ENCODE data around the gene TMEM125. TPM values are rescaled to one million over a fixed set of nuclear protein-coding genes. Genes with fewer than 3 reads are reported as not detected.

Gene TMEM125
- total RNA-seq, 1 donor from 2014 or later: 0.73 TPM

DNA sequence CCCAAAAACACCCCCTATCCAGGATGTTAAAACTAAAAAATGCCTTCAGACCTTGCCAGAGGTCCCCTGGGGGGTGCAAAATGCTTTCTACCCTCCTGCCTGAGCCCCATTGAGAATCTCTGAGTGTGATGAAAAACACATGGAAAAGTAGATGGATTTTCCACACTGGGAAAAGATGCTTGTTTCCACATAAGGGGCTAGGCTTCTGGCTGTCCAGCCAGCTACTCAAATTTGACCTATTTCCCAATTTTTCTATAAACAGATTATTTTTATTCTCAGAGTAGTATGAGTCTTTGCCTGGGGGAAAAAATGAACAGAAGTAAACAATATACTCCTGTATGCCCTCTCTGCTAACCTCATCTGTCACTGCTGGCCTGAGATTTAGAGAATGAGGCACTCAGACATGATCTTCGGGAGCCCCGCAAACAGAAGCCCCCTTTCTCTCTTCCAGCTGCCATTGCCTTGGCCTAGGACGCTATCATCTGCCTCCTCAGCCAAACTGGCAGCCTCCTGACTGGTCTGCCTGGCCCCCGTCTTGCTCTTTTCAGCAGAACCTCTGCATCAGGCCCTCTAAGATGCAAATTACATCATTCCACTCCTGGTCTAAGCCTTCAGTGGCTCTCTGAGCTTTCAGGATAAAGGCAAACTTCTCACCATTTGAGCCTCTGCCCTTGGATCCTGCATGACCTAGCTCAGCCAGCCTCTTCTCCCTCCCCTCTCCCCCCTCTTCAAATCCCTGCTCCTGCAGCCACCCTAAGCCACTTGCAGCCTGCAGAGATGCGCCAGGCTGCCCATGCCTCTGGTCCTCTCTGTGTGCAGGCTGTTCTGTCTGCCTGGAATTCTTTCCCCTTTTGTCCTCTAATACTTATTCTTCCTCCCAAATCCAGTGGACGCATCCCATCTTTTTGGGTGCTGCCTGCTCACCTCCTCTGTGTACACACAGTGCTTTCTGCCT, 39.7 kb upstream of the TMEM125 start:
- DNase-seq (ENCODE audit: low spot score): peak; percentile 45
- no peak overlapping the region for H3K4me3 Mint-ChIP-seq
- Histone ChIP-seq H3K9me3 (ENCODE audit: low read depth) (no peaks in the 10 kb centered on the region), H3K79me2 (ENCODE audit: low read depth) (no peaks in the 10 kb centered on the region), H3K4me3 (no peak overlapping the region), H2AFZ (replicated peaks) (no peak overlapping the region), H3F3A (ENCODE audit: low read depth) (peaks cover 10% of the 10 kb centered on the region), H3K9ac (no peak overlapping the region), H3K27ac (no peak overlapping the region), H3K27me3 (no peaks in the 10 kb centered on the region), H3K4me1 (peaks cover 11% of the 10 kb centered on the region), H4K20me1 (ENCODE audit: low read depth) (no peaks in the 10 kb centered on the region), H3K4me2 (peak overlapping the region; percentile 7), H3K36me3 (no peaks in the 10 kb centered on the region)
- no peaks in the 10 kb centered on the region for H3K36me3 Mint-ChIP-seq
- H3K27ac Mint-ChIP-seq: no peak overlapping the region
- H3K4me1 Mint-ChIP-seq: peaks cover 15% of the 10 kb centered on the region
- TF ChIP-seq EZH2 (IDR thresholded peaks at IDR 0.05): no peak
- TF ChIP-seq, protein P1, sequence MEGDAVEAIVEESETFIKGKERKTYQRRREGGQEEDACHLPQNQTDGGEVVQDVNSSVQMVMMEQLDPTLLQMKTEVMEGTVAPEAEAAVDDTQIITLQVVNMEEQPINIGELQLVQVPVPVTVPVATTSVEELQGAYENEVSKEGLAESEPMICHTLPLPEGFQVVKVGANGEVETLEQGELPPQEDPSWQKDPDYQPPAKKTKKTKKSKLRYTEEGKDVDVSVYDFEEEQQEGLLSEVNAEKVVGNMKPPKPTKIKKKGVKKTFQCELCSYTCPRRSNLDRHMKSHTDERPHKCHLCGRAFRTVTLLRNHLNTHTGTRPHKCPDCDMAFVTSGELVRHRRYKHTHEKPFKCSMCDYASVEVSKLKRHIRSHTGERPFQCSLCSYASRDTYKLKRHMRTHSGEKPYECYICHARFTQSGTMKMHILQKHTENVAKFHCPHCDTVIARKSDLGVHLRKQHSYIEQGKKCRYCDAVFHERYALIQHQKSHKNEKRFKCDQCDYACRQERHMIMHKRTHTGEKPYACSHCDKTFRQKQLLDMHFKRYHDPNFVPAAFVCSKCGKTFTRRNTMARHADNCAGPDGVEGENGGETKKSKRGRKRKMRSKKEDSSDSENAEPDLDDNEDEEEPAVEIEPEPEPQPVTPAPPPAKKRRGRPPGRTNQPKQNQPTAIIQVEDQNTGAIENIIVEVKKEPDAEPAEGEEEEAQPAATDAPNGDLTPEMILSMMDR (IDR thresholded peaks at IDR 0.05): no peak
- peaks cover 13% of the 10 kb centered on the region for H3K27me3 Mint-ChIP-seq (ENCODE audit: insufficient read depth, low read depth)
- H3K9me3 Mint-ChIP-seq: no peaks in the 10 kb centered on the region

DNA sequence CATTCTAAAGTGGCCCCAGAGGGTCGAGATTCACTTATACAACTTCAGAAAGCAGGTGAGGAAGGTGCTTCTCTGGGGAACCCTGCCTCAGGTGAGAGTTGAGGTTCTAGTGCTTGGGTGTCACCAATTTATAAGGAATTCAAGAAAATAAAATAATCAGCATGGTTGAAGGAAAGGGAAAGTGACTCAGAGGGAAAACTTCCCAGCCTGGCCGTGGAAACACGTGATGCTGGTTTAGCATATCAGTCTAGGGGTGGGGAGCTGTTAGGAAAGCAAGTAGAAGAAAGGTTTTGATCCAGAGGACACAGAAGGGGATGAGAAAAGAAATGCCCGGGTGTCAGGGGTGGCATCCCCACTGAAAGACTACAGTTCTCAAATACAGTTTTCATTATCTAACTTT, 37.7 kb upstream of the TMEM125 start:
- Histone ChIP-seq H3K9me3 (ENCODE audit: low read depth) (no peaks in the 10 kb centered on the region), H3K79me2 (ENCODE audit: low read depth) (no peaks in the 10 kb centered on the region), H3F3A (ENCODE audit: low read depth) (peaks cover 10% of the 10 kb centered on the region), H3K4me3 (no peak overlapping the region), H3K9ac (no peak overlapping the region), H4K20me1 (ENCODE audit: low read depth) (no peaks in the 10 kb centered on the region), H3K36me3 (no peaks in the 10 kb centered on the region), H3K4me1 (peaks cover 11% of the 10 kb centered on the region), H3K27ac (no peak overlapping the region), H2AFZ (replicated peaks) (no peak overlapping the region), H3K4me2 (no peak overlapping the region), H3K27me3 (no peaks in the 10 kb centered on the region)
- no peak for DNase-seq (ENCODE audit: low spot score)
- H3K4me3 Mint-ChIP-seq: no peak overlapping the region
- TF ChIP-seq EZH2phosphoT487 (IDR thresholded peaks at IDR 0.05) (no peak), EZH2 (IDR thresholded peaks at IDR 0.05) (no peak)
- TF ChIP-seq, protein P1 (IDR thresholded peaks at IDR 0.05): no peak
- H3K27ac Mint-ChIP-seq: no peak overlapping the region
- H3K4me1 Mint-ChIP-seq: peaks cover 15% of the 10 kb centered on the region
- H3K36me3 Mint-ChIP-seq: no peaks in the 10 kb centered on the region
- H3K27me3 Mint-ChIP-seq (ENCODE audit: insufficient read depth, low read depth): peaks cover 13% of the 10 kb centered on the region
- no peaks in the 10 kb centered on the region for H3K9me3 Mint-ChIP-seq

DNA sequence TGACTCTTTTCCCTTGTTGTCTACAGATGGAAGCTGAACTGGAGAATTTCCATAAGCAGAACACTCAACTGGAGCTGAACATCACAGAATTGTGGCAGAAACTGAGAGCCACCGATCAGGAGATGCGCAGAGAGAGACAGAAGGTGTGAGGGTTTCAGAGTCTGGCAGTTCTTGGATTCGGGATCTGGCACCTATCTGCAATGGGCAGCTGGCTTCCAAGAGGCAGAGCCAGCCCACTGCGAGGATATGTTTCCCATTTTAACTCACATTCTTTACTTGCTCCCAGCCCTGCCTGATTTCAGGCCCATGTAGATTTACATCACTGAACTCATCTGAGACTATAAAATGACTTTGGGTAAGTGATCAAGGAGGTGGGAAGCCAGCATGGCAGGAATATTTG, 37.3 kb upstream of the TMEM125 start:
- Mint-ChIP-seq H3K27me3 (ENCODE audit: insufficient read depth, low read depth) (peaks cover 13% of the 10 kb centered on the region), H3K4me3 (no peak overlapping the region), H3K36me3 (no peaks in the 10 kb centered on the region), H3K27ac (no peak overlapping the region), H3K9me3 (no peaks in the 10 kb centered on the region), H3K4me1 (peaks cover 11% of the 10 kb centered on the region)
- Histone ChIP-seq H3K9ac (no peak overlapping the region), H3K79me2 (ENCODE audit: low read depth) (no peaks in the 10 kb centered on the region), H3K27me3 (no peaks in the 10 kb centered on the region), H3K4me2 (no peak overlapping the region), H2AFZ (replicated peaks) (no peak overlapping the region), H4K20me1 (ENCODE audit: low read depth) (no peaks in the 10 kb centered on the region), H3K4me3 (no peak overlapping the region), H3K36me3 (no peaks in the 10 kb centered on the region), H3K9me3 (ENCODE audit: low read depth) (no peaks in the 10 kb centered on the region), H3F3A (ENCODE audit: low read depth) (peaks cover 10% of the 10 kb centered on the region), H3K27ac (no peak overlapping the region), H3K4me1 (peaks cover 11% of the 10 kb centered on the region)
- DNase-seq (ENCODE audit: low spot score): no peak
- TF ChIP-seq, protein P1 (IDR thresholded peaks at IDR 0.05): no peak
- TF ChIP-seq EZH2phosphoT487 (IDR thresholded peaks at IDR 0.05) (no peak), EZH2 (IDR thresholded peaks at IDR 0.05) (no peak)
